RPMI7951 (cell line): ENCODE data around the gene DCDC2. TPM values are rescaled to one million over a fixed set of nuclear protein-coding genes. Genes with fewer than 3 reads are reported as not detected.
"Not testable (repeated sequence)": the region's sequence is repeated elsewhere in the genome, so short reads cannot be mapped to it uniquely, and the experiment has no call there.

Source experiments
- DNase-seq: peaks from one replicate; pipeline ENCODE4 v3.0.0-alpha.2; 2012; ENCODE audit warnings: low read depth
- total RNA-seq: library from RNA; depleted of rRNA; stranded (reverse); fragments of >200 nt; shearing (Covaris generic); gene quantifications from 2 replicates; pipeline ENCODE4 v1.2.3, GENCODE V29; 2014; rRNA removed

The DCDC2 gene
- total RNA-seq = under 0.01 TPM in 1 of 2 replicates, not detected in the other

DNA sequence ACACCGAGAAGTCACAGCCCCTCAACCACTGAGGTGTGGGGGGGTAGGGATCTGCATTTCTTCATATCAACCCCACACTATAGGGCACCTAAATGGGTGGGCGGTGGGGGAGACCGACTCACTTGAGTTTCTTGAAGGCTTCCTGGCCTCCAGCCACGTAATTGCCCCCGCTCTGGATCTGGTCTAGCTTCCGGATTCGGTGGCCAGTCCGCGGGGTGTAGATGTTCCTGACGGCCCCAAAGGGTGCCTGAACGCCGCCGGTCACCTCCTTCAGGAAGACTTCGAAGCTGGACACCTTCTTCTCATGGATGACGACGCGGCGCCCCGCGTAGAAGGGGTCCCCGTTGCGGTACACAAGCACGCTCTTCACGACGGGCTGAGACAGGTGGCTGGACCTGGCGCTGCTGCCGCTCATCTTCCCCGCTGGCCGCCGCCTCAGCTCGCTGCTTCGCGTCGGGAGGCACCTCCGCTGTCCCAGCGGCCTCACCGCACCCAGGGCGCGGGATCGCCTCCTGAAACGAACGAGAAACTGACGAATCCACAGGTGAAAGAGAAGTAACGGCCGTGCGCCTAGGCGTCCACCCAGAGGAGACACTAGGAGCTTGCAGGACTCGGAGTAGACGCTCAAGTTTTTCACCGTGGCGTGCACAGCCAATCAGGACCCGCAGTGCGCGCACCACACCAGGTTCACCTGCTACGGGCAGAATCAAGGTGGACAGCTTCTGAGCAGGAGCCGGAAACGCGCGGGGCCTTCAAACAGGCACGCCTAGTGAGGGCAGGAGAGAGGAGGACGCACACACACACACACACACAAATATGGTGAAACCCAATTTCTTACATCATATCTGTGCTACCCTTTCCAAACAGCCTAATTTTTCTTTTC lies at the start of gene DCDC2:
TSS of gene DCDC2 (minus strand) at position 724 of the 883 bp plus-strand sequence. CDS start at position 415, 309 bp downstream.
- DNase-seq = no peak

DNA sequence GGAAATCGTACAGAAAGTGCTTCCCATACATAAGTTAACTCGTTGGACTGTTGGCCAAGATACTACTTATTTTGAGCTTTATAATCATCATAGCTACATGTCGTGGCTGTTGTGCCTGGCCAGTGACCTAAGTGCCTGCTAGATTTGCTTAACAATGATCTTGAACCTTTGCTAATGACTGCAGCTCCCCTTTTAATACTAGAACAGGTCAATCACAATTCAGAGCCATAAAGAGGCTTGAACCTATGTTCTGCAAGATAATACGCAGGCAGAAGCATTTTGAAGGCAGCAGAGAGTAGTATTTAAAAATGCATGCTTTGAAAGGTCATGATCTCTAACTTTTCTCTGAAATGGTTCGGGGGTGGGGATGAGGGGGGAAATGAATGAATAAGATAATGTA lies 47.4 kb upstream of the DCDC2 start:
- DNase-seq = no peak

DNA sequence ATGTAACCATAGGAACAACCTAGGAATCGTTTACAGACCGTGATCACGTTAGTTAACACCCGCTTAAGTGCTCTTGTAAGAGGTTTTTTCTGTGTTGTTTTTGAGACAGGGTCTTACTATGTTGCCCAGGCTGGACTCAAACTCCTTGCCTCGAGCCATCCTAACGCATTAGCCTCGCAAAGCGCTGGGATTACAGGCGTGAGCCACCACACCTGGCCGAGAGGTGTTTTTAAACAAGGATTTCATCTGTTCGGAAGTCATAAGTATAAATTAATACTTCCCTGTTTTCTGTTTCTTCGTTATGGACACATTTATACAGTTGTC lies 45.6 kb upstream of the DCDC2 start:
- DNase-seq = no peak

DNA sequence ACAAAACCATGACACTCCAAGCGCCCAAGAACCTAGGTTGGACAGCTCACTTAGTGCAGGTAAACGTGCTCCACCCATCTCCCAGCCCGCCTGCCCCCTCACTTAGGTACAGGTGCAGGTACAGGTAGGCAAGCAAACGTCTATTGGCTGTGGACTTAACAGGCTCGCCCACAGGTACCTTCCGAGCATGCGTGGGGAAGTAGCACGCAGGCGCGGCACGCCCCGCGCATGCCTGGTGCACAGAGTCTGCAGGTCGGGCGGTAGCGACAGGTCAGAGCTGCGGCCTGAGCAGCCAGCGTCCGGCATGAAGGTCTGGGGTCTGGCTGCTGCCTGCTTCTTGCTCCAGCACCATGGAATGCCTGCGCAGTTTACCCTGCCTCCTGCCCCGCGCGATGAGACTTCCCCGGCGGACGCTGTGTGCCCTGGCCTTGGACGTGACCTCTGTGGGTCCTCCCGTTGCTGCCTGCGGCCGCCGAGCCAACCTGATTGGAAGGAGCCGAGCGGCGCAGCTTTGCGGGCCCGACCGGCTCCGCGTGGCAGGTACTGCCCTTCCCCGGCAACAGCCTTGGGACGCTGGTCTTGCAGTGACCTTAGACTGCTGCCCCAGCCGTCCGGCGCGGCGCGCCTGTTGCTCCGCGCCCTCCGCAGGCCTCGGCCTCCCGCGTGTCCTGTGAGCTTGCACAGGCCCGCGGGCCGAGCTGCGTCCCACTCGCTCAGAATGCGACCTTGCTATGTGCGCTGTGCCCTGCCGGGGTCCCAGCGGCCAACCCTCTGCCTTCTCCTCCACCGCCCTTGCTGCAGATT lies 45.0 kb upstream of the DCDC2 start, which contains the start of gene MRS2:
TSS of gene MRS2 (plus strand) at position 240 of the 804 bp plus-strand sequence. CDS start at position 351, 111 bp downstream.
- peak; percentile 65 for DNase-seq

DNA sequence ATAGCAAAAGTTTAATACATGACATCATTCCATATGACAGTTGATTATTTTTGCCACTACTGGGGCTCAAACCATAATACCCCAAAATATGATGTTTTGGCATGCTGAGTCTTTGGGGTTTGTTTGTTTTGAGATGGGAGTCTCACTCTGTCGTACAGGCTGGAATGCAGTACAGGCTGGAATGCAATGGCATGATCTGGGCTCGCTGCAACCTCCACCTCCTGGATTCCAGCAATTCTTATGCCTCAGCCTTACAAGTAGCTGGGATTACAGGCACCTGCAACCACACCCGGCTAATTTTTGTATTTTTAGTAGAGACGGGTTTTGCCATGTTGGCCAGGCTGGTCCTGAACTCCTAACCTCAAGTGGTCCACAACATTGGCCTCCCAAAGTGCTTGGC lies 43.6 kb upstream of the DCDC2 start:
- DNase-seq = no peak

DNA sequence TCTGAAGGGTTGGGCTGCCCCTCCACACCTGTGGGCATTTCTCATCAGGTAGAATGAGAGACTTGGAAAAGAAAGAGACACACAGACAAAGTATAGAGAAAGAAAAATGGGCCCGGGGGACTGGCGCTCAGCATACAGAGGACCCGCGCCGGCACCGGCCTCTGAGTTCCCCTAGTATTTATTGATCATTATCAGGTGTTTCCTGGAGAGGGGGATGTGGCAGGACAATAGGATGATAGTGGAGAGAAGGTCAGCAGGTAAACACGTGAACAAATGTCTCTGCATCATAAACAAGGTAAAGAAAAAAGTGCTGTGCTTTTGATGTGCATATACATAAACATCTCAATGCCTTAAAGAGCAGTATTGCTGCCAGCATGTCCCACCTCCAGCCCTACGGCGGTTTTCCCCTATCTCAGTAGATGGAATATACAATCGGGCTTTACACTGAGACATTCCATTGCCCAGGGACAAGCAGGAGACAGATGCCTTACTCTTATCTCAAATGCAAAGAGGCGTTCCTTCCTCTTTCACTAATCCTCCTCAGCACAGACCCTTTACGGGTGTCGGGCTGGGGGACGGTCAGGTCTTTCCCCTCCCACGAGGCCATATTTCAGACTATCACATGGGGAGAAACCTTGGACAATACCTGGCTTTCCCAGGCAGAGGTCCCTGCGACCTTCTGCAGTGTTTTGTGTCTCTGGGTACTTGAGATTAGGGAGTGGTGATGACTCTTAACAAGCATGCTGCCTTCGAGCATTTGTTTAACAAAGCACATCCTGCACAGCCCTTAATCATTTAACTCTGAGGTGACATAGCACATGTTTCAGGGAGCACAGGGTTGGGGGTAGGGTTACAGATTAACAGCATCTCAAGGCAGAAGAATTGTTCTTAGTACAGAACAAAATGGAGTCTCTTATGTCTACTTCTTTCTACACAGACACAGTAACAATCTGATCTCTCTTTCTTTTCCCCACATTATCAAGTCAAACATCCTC lies 42.5 kb upstream of the DCDC2 start:
- DNase-seq = not testable (repeated sequence)

DNA sequence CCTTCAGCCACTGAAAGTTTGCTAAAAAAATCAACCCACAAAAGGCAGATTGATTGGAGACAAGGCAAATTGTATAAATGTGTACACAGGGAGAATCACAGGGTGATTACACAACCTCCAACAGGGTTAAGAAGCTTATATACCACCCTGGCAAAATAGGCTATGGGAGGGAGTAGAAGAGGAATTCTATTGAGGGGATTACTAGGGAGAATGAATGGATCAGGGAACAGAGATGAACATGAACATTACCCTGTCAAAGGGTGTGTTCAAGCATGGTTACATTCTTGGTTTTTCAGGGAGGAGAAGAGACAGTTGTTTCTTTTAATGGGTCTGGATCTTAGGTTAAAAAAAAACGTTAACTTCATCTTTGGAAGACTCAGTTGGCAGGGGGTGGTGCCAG lies 39.8 kb upstream of the DCDC2 start:
- DNase-seq = no peak

DNA sequence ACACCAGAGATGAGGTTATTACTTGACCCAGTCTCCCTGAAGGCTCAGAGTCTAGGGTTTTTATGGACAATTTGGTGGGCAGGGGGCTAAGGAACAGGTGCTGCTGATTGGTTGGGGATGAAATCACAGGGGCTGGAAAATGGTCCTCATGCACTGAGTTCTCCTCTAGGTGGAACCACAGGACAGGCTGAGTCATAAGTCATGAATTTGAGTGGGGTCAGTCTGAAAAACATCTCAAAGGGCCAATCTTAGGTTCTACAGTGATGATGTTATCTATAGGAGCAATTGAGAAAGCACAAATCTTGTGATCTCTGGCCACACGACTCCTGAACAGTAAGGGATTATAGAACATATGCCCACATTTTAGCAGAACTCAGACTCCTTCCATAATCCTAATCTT lies 39.0 kb upstream of the DCDC2 start:
- no peak for DNase-seq

DNA sequence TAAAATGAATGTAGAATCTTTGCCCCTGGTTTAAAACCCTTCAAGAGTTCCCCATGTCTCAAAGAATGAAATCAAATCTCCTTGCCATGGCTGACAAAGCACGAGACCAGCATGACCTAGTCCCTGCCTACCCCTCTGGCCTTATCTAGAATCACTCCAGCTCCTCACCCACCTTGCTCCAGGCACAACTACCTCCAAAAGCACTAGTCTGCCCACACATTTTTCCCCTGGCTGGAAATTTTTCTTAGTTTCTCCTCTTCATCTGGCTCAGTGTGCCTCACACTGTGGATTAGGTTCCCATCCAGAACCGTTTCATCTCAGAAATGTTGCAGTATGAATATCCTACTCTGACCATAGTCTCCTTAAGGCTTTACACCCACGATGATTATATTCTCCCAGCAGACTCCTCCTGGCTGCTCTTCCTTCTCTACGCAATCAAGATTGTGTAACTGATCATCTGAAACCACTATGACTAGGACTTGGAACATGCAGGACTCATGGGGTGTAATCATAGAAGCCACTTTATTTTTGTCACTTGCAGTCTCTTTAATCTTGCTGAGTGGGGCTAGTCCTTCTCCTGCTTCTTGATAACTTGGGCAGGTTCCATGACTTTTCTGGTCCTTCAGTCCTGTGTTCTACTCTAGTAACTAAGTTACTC lies 37.0 kb upstream of the DCDC2 start:
- DNase-seq = peak; percentile 68

DNA sequence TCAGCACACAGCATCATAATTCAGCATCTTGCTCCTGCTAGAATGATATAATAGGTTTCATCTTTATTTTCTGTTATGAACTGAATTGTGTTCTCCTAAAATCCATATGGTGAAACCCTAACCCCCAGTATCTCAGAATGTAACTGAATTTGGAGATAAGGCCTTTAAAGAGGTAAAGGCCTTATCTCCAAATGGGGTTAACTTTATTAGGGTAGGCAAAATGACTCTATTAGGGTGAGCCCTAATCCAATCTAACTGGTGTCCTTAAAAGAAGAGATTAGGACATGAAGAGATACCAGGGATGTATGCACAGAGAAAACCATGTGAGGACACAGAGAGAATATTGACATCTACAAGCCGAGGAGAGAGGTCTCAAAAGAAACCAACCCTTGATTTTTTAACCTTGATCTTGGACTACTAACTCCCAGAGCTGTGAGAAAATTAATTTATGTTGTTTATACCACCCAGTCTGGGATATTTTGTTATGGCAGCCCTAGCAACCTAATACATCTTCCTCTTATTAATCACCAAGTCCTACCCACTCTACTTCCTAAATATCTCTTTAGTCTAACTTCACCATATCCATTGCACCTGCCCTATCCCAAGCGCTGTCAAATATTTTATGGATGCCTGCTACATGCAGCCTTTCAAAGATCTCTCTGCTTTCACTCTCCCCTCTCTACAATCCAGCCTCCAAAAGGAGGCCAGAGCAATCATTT lies 36.4 kb upstream of the DCDC2 start:
- DNase-seq = no peak

DNA sequence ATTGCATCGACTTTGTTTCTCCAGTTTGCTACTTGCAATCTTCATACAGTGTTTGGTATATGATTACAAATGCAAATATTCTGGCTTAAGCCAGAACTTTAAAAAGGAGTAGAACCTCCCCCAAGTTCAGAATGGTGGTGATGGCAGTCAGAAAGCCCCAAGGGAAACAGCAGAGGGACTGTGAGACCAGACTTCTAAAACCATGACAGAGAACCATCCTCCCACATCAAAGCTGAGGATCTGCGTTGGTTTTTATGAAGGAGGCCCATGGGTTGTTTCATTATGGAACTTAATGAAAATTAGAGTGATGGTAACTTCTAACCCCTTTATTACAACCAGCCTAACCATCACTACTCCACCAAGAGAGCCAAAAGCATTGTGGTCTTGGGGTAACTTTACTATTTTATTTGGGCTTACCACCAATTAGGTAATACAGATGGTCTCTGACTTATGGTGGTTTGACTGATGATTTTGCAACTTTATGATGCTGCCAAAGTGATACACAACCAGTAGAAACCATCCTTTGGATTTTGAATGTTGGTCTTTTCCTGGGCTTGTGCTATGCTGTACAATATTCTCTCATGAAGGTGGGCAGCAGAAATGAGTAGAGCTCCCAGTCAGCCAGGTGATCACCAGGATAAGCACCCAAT lies 34.0 kb upstream of the DCDC2 start:
- DNase-seq = no peak

DNA sequence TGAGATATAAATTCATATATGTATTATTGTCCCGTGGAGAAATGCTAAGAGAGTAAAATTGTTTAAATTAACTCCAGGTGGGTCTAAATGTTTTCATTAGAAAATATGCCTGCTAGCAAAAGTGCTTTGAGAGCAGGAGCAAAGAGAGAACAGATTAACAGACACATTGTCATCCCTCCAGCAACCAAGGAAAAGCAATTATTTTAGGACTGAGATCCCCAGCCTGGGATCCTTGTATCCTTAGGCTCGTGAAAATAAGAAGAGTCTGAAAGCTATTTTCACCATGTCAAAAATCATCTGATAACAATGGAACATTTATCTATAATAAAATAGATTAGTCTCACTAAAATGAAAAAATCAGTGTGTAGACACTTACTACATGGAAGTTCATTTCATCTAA lies 33.3 kb upstream of the DCDC2 start:
- no peak for DNase-seq

DNA sequence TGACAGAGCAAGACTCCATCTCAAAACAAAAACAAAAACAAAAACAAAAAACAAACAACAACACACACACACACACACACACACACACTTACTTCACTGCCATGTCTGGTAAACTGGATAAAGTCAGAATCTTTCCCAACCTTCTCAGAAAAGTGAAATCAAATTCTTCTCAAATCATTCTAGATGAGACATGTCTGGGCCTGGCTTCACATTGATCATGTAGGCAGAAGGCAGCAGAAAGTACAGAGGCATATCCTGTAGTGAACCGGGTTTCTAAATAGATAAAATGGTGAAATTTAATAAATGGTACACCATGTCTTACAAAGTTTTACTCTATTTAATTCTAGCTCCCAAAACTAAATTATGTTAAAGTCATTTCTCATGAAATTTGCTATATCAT lies 30.0 kb upstream of the DCDC2 start:
- no peak for DNase-seq

DNA sequence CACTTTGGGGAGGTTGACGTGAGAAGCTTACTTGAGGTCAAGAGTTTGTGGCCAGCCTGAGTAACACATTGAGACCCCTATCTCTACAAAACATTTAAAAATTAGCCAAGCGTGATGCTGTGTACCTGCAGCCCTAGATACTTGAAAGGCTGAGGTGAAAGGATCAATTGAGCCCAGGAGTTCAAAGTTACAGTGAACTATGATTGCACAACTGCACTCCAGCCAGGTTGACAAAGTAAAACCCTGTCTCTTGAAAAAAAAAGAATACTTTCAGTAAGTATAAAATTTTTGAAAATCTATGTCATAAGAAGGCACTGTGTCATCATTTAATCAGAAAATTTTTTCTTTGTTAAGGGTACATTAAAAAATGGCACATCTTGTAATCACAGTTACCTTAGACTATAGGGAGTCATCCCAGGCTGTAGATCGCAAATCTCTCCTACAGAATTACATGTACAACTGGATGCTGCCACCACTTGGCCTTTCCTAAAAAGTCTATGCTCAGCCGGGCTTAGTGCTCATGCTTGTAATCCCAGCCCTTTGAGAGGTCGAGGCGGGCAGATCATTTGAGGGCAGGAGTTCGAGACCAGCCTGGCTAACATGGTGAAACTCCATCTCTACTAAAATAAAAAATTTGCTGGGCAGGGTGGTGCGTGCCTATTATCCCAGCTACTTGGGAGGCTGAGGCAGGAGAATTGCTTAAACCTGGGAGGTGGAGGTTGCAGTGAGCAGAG lies 27.8 kb upstream of the DCDC2 start:
- DNase-seq = peak; percentile 11

DNA sequence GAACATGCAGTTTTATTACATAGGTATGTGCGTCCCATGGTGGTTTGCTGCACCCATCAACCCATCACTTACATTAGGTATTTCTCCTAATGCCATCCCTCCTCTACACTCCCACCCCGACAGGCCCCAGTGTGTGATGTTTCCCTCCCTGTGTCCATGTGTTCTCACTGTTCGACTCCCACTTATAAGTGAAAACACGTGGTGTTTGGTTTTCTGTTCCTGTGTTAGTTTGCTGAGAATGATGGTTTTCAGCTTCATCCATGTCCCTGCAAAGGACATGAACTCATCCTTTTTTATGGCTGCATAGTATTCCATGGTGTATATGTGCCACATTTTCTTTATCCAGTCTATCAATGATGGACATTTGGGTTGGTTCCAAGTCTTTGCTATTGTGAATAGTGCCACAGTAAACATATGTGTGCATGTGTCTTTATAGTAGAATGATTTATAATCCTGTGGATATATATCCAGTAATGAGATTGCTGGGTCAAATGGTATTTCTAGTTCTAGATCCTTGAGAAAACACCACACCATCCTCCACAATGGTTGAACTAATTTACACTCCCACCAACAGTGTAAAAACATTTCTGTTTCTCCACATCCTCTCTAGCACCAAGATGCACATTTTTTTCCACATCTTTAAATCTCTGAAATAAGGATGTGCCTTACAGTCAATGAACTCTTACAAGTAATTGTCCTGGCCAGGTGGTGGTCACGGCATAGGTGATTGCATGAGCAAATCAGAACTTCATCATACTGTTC lies 26.7 kb upstream of the DCDC2 start:
- DNase-seq = not testable (repeated sequence)

DNA sequence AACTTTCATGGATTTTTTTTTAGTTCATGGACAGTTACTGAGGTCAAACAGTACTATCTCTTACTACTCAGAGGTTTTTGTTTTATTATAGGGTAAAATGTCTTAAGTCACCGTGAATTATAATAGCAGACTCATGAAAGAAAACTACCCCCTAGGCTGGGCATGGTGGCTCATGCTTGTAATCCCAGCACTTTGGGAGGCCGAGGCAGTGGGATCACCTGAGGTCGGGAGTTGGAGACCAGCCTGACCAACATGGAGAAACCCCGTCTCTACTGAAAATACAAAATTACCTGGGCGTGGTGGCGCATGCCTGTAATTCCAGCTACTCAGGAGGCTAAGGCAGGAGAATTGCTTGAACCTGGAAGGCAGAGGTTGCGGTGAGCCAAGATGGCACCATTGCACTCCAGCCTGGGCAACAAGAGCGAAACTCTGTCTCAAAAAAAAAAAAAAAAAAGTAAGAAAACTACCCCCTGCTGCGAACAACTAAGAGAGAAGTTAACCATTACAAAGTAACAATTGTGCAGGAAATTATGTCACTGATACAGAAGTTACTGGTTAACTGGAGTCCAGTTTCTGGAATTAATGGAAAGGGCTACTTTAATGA lies 25.1 kb upstream of the DCDC2 start:
- DNase-seq = not testable (repeated sequence)

DNA sequence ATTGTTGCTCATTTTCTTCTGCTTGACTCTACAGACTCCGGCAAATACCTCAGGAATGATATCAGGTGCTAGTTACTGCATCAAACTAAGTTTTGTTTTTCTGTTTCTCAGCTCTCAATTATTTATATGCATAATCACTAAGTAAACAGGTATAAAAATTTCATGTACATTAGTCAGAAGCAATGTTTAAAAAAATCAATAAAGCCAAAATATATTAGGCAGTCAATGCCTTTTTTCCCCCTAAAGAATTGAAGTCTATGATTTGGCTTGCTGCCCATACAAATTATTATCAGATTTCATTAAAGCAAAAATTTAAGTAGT lies 24.3 kb upstream of the DCDC2 start:
- DNase-seq = no peak
